H4 (cell line): ENCODE data around the gene GBA3. TPM values are rescaled to one million over a fixed set of nuclear protein-coding genes. Genes with fewer than 3 reads are reported as not detected.

Experiments used
- DNase-seq: peaks from one replicate; pipeline ENCODE4 v3.0.0-alpha.2; 2015; ENCODE audit warnings: low spot score
- total RNA-seq: library from RNA; depleted of rRNA; stranded (reverse); fragments of >200 nt; shearing (Covaris generic); gene quantifications from 2 replicates; pipeline ENCODE4 v1.2.3, GENCODE V29; 2014; rRNA removed

GBA3 gene
- total RNA-seq, 1 experiment from 2014 or later = 0.04 TPM

DNA sequence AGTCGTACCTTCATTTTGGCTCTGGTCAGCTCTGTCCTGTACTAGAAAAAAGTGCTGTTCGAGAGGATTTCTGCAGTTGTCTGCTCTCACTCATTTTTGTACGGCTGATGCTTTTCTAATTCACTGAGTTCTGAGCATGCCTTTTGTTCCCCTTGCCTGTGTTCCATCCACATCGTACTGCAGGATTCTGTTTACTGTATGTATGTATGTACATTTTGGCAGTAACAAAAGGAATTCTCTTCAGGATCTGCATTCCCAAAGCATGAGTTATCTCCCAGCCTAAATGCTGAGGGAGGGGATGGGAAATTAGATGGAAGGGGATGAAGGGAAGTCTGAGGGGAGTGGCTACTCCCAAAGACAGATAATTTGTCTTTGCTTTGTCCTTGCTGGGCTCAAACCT lies 87.6 kb downstream of the GBA3 start:
- no peak for DNase-seq

DNA sequence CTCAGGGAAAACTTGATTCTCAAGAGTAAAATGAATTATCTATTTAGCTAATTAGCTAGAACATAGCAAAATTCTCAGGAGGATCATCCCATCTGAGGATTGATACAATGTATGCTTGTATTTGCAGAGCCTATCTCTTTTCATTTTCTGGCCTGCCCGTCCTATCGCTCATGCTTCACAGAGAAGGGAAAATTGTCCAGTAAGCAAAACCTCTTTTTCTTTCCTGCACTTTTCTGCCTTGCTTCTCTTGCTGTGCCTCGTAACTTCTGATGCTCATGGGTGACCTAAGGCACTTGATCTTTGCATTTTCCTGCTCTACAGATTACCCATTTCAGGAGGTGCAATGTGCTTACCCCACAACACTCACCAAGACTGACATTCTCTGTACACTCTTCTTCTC lies 88.1 kb downstream of the GBA3 start:
- DNase-seq = no peak

DNA sequence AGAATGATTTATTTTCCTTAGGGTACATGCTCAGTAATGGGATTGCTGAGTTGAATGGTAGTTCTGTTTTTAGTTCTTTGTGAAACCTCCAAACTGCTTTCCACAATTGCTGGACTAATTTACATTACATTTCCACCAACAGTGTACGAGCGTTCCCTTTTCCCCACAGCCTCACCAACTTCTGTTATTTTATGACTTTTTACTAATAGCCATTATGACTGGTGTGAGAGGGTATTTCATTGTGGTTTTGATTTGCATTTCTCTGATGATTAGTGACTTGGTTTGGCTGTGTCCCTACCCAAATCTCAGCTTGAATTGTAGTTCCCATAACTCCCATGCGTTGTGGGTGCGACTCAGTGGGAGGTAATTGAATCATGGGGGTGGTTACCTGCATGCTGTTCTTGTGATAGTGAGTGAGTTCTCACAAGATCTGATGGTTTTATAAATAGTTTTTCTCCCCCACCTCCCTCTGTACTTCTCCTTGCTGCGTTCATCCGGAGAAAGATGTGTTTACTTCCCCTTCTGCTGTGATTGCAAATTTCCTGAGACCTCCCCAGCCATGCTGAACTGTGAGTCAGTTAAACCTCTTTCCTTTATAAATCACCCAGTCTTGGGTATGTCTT lies 95.1 kb downstream of the GBA3 start:
- DNase-seq = no peak

DNA sequence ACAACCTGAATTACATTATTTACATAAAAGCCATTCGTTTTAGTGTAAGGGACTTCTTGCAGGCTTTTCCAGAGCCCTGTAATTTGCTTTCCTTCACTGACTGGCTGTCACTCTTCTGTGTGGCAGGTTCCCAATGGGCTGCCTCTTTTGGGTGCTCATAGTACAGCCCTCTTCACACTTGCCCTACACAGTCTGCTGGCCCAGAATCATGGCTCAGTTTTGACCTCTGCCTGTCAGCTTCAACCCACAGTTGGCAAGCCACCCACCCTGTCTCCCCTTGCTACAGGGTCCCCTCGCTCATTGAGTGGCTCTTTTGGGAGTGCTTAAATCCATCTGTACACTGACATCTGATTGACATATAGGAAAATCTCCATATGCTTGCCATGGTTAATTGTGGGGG lies 97.9 kb downstream of the GBA3 start:
- no peak for DNase-seq

DNA sequence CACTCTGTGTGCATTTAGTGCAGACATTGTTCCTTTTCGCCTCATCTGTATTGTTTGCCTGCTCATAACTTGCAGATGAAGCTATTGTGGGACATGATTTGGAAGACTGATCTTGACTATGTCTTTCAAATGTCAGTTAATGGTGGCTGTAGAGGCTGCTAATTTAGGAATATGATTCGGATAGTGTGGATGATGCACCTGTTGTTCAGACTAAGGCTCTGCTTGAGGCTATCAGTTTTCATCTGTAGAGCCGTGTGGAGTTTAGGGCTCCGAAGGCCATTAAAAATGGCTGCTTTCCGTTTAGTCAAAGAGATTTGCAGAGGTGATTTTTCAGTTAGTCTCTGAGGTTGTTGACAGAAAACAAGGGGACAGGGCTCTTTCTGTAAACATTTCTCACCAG lies 102.0 kb downstream of the GBA3 start:
- DNase-seq = no peak

DNA sequence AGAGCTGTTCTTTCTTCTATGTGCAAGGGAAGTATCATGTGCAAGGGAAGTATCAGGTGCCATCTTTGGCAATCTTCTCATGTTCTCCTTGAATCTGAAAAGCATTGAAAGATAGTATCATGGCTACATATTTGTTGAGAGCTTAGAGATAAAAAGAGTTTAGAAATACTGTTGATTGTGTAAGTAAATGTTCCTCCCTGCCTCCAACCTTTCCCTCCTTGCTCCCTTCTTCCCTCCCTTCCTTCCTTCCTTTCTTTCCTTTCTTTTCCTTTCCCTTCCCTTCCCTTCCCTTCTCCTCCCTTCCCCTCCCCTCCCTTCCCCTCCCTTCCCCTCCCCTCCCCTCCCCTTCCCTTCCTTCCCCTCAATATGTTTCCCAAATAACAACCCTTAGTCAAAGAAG lies 108.7 kb downstream of the GBA3 start:
- DNase-seq = no peak

DNA sequence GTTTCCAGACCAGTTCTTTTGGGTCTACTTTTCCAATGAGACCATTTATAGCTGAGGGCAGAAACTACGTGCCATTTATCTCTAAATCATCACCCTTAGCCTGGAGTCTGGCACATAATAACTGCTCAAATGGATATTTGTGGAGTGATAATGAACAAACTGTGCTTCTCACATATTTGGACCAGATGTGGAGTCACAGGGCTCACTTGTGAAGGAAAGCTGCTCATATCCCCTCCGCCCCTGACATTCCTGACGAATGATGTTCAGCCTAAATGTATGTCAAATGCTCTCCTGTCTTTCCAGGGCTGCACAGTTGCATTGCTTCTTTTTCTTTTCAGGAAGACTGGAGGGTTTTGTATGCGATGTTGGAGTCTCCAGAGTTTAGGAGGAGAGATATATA lies 110.1 kb downstream of the GBA3 start:
- no peak for DNase-seq

DNA sequence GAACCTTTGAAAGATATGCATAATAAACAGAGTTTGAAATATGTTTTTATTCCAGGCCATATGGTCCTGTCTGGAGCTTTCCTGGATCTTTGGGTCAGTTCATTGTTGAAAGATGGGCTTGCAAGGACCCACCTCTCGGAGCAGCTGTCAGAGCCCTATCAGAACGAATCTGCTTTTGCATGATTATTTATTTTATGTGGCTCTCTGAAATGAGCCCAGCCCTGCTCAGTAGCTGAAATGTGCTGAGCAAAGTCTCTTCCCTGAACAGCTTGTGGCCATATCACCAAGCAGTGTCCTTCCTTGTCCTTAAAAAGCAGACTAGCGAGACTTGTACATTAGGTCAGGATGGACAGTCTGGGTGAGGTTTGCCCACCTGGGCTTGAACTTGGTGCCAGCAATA lies 110.8 kb downstream of the GBA3 start:
- no peak for DNase-seq

DNA sequence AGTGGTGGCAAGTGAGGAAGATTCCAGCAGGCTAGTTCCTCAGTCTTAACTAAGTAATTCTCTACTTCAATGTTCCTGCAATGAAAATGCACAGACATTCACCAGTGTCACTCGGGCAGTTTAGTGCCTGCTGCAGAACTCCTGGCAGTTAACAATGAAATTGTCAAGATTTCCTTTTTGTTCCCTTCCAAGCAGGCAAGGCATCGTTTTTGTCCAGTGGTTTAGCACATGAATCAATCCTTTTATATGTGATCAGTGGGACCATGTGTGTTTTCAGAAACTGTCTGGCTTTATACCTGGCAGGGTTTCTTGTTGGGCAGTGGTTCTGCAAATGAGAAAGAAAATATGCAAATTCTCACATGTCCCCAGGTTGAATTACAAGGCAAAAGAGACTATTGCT lies 122.2 kb downstream of the GBA3 start:
- DNase-seq = no peak

DNA sequence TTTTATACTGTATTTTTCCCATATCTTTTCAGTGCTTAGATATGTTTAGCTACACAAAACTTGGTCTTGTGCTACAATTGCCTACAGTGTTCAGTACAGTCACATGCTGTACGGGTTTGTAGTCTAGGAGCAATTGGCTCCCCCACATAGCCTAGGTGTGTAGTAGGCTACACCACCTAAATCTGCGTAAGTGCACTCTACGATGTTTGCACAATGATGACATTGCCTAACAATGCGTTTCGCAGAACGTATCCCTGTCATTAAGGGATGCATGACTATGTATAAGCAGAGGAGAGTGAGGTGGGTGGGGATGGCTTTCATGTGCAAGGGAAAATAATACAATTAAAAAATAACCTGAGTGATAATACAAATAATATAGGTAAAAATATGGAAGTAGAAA lies 131.4 kb downstream of the GBA3 start:
- no peak for DNase-seq

DNA sequence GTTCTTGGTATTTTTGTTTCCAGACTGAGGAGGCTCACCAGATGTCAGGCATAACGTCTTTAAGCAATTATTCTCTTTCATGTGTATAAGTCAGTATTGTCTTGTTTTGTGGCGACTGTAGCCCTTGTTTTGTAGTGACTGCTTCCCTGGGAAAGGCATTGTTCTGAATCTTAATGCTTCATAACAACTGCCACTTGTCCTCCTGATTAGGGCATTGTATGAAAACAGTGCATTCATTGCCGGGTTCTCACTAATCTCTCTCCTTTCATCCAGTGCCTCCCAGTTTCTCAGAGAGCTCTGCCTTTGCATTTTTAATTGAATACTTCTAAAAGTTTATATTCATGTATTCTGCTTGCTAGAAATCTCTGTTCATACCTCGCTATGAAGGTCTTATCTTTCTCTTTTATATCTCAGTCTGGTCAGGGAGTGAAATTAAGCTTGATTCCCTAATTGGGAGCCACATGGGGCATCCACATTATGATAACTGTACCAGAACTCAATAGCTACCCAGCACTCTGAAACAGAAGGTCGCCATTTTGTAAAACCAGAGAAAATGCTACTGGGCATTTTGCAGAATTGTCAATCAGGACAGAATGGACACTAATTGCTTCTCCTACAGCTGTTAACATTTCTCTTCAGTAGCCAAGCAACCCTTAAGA lies 149.8 kb downstream of the GBA3 start:
- DNase-seq = no peak

DNA sequence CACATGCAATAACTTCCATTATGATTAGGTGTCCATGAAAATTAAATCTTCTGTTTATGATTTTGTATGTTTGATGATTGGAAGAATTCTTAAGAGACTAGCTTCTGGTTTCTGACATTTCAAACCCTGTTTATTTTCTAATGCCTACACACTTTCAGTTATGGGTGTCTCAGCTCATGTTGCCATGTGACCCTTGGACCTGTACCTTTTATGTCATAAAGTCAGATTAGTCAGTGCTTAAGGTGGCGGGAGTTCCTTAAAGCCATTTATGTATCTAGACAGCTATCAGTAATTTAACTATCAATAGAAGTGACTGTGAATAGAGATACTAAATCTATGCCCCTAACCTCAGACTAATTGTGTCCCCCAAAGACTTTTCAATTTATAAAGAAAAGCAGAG lies 155.6 kb downstream of the GBA3 start:
- no peak for DNase-seq

DNA sequence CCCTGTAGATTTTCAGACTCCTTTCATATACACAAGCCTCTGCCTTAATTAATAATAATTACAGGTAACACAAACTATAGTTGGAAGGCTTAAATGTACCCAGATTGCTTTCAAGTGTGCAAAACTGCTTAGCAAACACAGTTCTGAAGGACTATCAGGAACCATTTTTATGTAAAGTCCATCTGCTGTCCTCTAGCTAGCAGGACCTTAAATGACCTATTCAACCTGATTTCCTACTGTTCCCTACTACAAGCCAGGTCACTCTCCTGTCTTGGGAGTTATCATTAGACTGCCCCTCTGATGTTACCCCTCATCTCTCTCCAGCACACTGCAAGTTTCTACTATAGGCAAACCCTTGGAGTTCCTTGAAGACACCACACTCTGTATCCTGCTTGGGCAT lies 157.3 kb downstream of the GBA3 start:
- no peak for DNase-seq

DNA sequence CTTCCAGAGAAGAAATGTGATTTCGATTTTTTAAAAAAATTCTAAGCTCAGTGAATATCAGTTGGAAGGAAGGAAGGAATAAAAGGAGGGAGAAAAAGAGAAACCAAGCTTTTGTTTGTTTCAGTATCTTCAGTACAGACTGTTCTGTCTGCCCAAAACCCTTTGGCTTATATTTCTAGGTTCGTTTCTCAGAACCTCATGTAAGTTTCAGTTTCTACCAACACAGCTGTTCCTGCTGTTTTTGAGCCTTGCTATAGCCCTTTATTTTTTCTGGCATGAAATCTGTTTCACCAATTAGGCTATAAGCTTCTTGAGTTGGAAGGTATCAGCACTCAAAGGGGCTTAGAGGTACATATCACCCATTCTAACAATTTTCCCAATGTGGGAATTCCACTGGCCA lies 157.9 kb downstream of the GBA3 start:
- no peak for DNase-seq

DNA sequence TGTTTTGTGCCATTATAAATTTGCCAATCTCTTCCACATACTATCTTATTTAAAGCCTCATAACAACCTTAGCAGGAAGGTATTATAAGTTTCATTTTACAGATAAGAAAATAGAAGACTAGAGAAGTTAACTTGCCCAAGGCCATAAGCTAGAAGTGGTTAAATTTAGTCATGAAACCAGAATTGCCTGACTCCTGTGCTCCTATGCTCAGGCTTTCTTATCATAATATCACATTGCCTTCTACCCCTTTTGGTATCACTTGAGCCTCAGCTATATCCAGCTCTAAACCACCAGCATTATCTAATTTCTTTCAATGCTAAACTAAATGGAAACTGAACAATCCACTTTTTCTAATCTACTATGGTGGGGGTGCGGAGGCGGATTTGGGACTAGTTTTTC lies 164.7 kb downstream of the GBA3 start:
- DNase-seq = no peak

DNA sequence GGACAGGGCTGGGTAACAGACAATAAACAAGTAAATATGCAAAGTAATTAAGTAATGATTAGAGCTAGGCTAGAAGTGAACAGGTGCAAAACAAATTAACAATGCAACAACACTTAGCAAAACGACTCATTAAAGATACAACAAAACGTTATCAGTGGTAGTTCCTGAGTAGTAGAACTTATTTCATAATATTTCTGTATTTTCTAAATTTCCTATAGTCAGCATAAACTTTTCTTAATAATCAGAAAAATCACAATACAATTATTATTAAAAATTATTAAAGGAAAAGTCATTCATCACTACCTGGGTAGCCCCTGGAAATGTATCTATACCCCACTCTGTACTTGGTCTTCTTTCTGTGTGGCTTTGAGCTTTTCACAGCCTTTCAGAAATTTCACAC lies 166.6 kb downstream of the GBA3 start:
- DNase-seq = no peak

Other genes starting within 250 kb of the GBA3 start
- 27.3 and 31.2 TPM in 2 replicates for gene ADGRA3, start 176.9 kb upstream of the GBA3 start, total RNA-seq